T-helper 2 cell treated with Interferon-gamma antibody and Interleukin-4, amounts not matched to agents 100 ng/mL and 5 ng/mL, for 36 hours (primary cell): ENCODE measurements around the gene TNFRSF6B. TPM values are rescaled to one million over a fixed set of nuclear protein-coding genes. Genes with fewer than 3 reads are reported as not detected.

ENCODE experiments used
- intact Hi-C: fragments of 100-400 bp; cut with micrococcal nuclease; formaldehyde crosslinking; loops from one replicate; pipeline ENCODE4 v1.15.1; 2023
- total RNA-seq: library from RNA; stranded (reverse); gene quantifications from 2 replicates; pipeline ENCODE4 v1.2.3, GENCODE V29; 2022

TNFRSF6B gene
- total RNA-seq, 1 donor from 2014 or later: not detected

- intact Hi-C loops: no loop called here
Observed at GRCh38 chr20:63682384-63683139, 13.9 kb upstream of the TNFRSF6B start.

GRCh38 chr20:63685269-63686026 lies 11.0 kb upstream of the TNFRSF6B start:
- intact Hi-C loops: no loop called here

- intact Hi-C loops: no loop called here
Observed at GRCh38 chr20:63686094-63686491, 10.4 kb upstream of the TNFRSF6B start.

- intact Hi-C loops: no loop called here
Observed at GRCh38 chr20:63686492-63687321, 9.7 kb upstream of the TNFRSF6B start.

GRCh38 chr20:63687419-63688178 lies 8.9 kb upstream of the TNFRSF6B start:
- intact Hi-C loops: no loop called here

DNA sequence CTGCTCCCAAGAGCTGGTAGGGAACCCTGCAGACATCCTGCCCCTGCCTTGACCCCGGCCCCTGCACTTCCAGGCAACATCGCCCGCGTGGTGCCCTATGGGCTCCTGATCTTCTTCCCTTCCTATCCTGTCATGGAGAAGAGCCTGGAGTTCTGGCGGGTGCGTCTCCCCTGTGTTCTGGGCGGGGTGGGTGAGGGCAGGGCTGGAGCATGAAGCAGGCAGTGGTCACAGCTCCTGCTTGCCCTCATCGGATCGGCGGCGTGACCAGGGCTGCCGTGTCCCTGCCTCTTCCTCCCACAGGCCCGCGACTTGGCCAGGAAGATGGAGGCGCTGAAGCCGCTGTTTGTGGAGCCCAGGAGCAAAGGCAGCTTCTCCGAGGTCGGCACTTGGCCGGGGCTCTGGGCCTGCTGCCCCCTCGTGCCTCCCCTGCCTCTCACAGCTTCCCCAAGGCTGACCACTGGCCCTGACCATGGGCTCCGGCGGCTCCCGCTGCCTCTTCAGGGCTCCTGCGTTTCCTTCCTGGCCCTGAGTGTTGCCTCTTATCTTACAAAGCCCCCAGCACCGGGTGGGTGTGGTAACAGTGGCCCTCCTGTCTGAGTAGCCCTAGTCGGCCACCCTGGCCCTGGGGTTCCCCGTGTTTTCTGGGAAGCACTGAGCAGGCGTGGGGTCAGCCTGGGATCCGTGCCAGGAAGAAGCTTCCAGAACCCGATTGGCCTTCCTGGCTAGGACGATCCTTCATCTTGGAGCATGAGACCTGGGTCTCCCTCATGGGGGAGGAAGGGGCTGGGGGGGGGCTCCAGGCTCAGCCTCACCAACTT lies 8.0 kb upstream of the TNFRSF6B start:
- intact Hi-C loops: no loop called here

GRCh38 chr20:63689046-63690002 lies 7.1 kb upstream of the TNFRSF6B start:
- intact Hi-C loops: no loop called here

DNA sequence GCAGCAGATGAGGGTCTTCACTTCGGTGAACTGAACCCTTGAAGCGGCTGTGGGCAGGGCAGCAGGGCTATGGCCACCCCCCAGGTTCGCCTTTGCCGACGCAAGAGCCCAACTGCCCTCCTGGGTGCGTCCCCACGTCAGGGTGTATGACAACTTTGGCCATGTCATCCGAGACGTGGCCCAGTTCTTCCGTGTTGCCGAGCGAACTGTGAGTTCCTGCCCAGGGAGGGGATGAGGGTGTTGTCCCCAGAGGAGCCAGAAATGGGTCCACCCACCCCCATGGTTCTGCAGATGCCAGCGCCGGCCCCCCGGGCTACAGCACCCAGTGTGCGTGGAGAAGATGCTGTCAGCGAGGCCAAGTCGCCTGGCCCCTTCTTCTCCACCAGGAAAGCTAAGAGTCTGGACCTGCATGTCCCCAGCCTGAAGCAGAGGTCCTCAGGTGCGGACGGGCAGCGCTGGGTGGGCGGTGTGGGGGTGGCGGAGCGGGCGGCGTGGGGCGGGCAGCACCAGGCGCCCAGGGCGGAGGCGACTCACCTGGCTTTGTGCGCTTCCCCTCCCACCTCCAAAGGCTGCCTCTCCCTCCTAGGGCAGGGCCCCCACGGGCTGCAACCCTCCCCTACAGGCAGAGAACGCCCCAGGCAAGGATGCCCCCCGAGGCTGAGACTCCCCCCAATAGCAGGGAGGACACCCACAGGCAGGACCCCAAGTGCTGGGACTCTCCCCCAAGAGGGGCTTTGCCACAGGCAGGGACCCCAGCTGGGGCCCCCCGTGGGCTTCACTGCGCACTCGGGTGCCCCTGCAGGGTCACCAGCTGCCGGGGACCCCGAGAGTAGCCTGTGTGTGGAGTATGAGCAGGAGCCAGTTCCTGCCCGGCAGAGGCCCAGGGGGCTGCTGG lies 6.2 kb upstream of the TNFRSF6B start:
- intact Hi-C loops: no loop called here

GRCh38 chr20:63690898-63691710 lies 5.3 kb upstream of the TNFRSF6B start:
- intact Hi-C loops: no loop called here

- intact Hi-C loops: no loop called here
Observed at GRCh38 chr20:63691711-63692435, 4.6 kb upstream of the TNFRSF6B start.

DNA sequence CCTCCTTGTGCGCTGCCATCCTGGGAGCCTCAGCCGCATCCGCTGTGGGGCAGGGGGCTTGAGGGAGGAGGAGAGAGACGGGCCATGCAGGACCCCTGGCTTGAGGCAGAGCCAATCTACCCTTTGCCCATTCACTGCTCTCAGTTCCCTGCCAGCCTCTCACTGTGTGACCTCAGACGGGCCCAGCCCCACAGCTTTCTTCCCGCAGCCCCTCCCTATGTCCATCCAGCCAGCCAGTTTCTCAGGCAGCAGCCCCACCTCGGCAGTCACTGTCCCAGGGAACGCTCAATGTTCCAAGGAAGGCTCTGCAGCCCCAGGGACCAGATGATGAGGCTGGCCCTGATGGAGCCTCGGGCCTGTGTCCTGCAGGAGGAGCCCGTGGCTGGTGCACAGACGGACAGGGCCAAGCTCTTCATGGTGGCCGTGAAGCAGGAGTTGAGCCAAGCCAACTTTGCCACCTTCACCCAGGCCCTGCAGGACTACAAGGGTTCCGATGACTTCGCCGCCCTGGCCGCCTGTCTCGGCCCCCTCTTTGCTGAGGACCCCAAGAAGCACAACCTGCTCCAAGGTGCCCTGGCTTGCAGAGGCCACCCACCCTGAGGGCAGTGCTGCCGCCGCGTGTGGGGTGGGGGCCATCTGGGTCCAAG lies 3.9 kb upstream of the TNFRSF6B start:
- intact Hi-C loops: no loop called here

DNA sequence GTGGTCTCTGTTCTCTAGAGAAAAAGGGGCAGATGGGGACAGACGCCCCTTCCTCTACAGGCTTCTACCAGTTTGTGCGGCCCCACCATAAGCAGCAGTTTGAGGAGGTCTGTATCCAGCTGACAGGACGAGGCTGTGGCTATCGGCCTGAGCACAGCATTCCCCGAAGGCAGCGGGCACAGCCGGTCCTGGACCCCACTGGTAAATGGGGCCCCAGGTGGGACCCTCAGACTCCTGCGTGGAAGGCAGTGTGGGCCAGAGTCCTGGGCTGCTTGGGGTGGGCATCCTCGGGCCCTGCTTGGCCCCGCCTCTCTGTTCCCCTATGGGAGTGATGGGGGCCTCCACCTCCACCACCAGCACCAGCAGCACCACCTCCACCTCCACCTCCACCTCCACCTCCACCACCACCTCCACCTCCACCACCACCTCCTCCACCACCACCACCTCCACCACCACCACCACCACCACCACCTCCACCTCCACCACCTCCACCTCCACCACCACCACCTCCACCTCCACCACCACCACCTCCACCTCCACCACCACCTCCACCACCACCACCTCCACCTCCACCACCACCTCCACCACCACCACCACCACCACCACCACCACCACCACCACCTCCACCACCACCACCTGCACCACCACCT lies 3.2 kb upstream of the TNFRSF6B start:
- intact Hi-C loops: no loop called here

GRCh38 chr20:63693733-63694583 lies 2.5 kb upstream of the TNFRSF6B start:
- intact Hi-C loops: no loop called here

GRCh38 chr20:63694584-63695423 lies 1.6 kb upstream of the TNFRSF6B start:
- intact Hi-C loops: no loop called here
